SU-DHL-6 (cell line): ENCODE results near the gene FOXK2.

Experiments used
- EZH2phosphoT487 ChIP-seq: fragments of 200-600 bp; sonication (generic), shearing (Covaris generic); conservative IDR thresholded peaks from 2 replicates; pipeline ENCODE4 v1.6.1; 2018; ENCODE audit warnings: mild to moderate bottlenecking, antibody characterized with exemption, low read length, moderate library complexity, mixed read lengths
- TF ChIP-seq, protein P1 (sequence below): fragments of 200-600 bp; sonication (generic); IDR thresholded peaks from one replicate; pipeline ENCODE4 v1.5.1; 2017; ENCODE audit warnings: antibody characterized with exemption, mild to moderate bottlenecking, low read length, moderate library complexity; ENCODE audit not compliant: insufficient read depth, poor library complexity, severe bottlenecking

DNA sequence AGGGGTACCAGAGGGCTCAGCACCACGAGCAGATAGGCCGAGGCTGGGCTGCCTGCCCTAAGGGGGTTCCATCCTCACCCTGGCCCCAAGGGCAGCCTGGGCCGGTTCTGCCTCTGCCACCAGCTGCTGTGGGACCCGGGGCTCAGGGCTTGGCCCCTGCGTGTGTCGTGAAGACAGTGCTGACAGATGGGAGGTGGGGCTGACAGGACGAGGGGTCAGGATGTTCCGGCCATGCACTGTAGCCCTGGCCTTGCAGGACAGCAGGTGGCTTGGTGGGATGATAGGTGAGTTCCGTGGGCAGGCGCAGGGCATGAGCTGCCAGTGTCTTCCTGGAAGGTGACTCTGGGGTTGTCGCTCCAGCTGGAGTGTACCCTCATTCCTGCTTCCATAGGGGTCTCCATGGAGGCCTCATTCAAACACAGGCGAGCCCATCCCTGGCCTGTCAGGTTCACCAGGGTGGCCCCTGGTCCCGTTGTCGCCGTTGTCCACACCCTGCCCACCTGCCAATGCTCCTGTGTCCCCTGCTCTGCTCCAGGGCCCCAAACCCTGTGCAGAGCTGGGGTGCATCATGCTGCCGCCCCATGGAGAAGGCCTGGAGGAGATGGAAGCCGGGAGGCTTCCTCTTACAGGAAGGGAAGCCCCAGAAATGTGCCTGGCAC, 71.5 kb downstream of the FOXK2 start:
- TF ChIP-seq, protein P1, sequence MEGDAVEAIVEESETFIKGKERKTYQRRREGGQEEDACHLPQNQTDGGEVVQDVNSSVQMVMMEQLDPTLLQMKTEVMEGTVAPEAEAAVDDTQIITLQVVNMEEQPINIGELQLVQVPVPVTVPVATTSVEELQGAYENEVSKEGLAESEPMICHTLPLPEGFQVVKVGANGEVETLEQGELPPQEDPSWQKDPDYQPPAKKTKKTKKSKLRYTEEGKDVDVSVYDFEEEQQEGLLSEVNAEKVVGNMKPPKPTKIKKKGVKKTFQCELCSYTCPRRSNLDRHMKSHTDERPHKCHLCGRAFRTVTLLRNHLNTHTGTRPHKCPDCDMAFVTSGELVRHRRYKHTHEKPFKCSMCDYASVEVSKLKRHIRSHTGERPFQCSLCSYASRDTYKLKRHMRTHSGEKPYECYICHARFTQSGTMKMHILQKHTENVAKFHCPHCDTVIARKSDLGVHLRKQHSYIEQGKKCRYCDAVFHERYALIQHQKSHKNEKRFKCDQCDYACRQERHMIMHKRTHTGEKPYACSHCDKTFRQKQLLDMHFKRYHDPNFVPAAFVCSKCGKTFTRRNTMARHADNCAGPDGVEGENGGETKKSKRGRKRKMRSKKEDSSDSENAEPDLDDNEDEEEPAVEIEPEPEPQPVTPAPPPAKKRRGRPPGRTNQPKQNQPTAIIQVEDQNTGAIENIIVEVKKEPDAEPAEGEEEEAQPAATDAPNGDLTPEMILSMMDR: no peak
- no peak for TF ChIP-seq EZH2phosphoT487
